GM18858 (cell line): ENCODE data around the gene RPGRIP1L.

Experiments used
- ATAC-seq: cut with Tn5 transposase; IDR thresholded peaks from one replicate; pipeline ENCODE4 v1.9.1; 2021; ENCODE audit not compliant: unreplicated experiment

The RPGRIP1L gene

GRCh38 chr16:53608094-53608493, 95.6 kb downstream of the RPGRIP1L start:
- no peak for ATAC-seq

GRCh38 chr16:53605831-53606400, 97.7 kb downstream of the RPGRIP1L start:
- ATAC-seq: no peak

- no peak for ATAC-seq
These were observed 98.3 kb downstream of the RPGRIP1L start for GRCh38 chr16:53605356-53605755.

- ATAC-seq: no peak
These were observed 101.7 kb downstream of the RPGRIP1L start for GRCh38 chr16:53601961-53602360.

- no peak for ATAC-seq
These were observed 103.0 kb downstream of the RPGRIP1L start for GRCh38 chr16:53600616-53601015.

- ATAC-seq: no peak
These were observed 103.5 kb downstream of the RPGRIP1L start for GRCh38 chr16:53600126-53600525.

- no peak for ATAC-seq
These were observed 104.1 kb downstream of the RPGRIP1L start for GRCh38 chr16:53599548-53599947.

- no peak for ATAC-seq
These were observed 105.0 kb downstream of the RPGRIP1L start for GRCh38 chr16:53598511-53599275.

- no peak for ATAC-seq
These were observed 105.9 kb downstream of the RPGRIP1L start for GRCh38 chr16:53597776-53598175.

GRCh38 chr16:53588081-53588648, 115.5 kb downstream of the RPGRIP1L start:
- ATAC-seq: no peak

GRCh38 chr16:53583401-53583800, 120.3 kb downstream of the RPGRIP1L start:
- ATAC-seq: no peak

GRCh38 chr16:53581784-53582183, 121.9 kb downstream of the RPGRIP1L start:
- ATAC-seq: no peak

- no peak for ATAC-seq
These were observed 123.4 kb downstream of the RPGRIP1L start for GRCh38 chr16:53580038-53580802.

- ATAC-seq: no peak
These were observed 126.8 kb downstream of the RPGRIP1L start for GRCh38 chr16:53576904-53577303.

- no peak for ATAC-seq
These were observed 127.4 kb downstream of the RPGRIP1L start for GRCh38 chr16:53576210-53576609.

GRCh38 chr16:53571763-53572162, 131.9 kb downstream of the RPGRIP1L start:
- no peak for ATAC-seq

GRCh38 chr16:53566552-53567245, 137.0 kb downstream of the RPGRIP1L start:
- no peak for ATAC-seq

- no peak for ATAC-seq
These were observed 138.3 kb downstream of the RPGRIP1L start for GRCh38 chr16:53565296-53565863.

- no peak for ATAC-seq
These were observed 140.2 kb downstream of the RPGRIP1L start for GRCh38 chr16:53563426-53563825.

GRCh38 chr16:53561101-53561888, 142.4 kb downstream of the RPGRIP1L start:
- ATAC-seq: no peak
